GM18507 (cell line): ENCODE data around the gene STXBP6.
"Not testable (repeated sequence)": the region's sequence is repeated elsewhere in the genome, so short reads cannot be mapped to it uniquely, and the experiment has no call there.

Experiments
- DNase-seq: peaks from one replicate; pipeline ENCODE4 v3.0.0; 2011; ENCODE audit warnings: low read depth; ENCODE audit not compliant: insufficient read length; ENCODE audit errors: extremely low spot score
- FAIRE-seq: peaks from 2 replicates; lab custom pipeline; 2011; peaks lifted over from hg19 to GRCh38; lab: Jason Lieb, UNC

STXBP6 gene

DNA sequence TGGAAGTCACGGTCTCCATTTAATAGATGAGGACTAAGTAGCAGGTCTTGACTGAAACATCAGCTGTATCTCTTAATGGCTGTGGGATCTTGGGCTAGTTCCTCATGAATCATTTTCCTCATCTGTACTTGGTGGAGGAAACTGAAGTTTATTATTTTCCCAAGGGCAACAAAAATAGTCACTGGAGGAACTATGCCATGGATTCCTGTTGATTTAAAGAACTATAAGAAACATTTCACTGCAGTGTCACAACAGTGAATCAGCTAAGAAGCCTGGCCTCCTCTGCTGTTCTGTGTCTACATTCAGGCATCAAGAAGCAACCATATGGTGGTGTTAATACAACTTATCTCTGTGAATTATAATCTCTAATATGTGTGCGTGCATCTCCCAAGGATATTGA lies 200.5 kb downstream of the STXBP6 start:
- no peak for DNase-seq
- FAIRE-seq = no peak

DNA sequence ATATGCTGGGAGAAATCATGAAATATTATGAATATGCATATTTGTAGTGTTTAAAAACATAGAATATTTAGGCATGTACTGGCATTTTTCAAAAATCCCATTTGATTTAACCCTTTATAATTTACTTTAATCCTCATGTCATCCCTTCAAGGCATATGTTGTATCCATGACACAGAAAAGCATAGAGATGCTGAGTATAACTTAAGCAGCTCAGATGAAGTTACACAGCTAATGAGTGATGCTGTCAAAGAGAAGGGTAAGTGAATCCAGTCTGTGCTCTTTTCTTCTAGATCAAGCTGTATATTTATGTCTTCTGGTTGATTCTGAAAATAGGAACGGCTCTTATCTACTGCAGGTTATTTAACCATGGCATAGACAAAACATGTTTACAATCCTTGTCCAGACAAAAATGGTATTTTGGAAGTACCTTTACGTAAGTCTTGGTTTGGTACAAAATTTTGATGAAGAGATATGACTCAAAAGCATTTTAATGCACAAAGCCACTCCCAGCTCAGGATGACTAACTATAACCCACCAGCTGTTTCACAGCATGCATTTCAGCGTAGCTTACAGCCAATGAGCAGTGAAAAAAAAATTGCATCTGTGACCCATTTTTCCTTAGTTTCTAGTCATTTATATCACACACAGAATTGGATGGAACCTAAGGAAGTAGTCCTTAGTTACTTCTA lies 201.7 kb downstream of the STXBP6 start:
- DNase-seq (no peak), FAIRE-seq (no peak)

DNA sequence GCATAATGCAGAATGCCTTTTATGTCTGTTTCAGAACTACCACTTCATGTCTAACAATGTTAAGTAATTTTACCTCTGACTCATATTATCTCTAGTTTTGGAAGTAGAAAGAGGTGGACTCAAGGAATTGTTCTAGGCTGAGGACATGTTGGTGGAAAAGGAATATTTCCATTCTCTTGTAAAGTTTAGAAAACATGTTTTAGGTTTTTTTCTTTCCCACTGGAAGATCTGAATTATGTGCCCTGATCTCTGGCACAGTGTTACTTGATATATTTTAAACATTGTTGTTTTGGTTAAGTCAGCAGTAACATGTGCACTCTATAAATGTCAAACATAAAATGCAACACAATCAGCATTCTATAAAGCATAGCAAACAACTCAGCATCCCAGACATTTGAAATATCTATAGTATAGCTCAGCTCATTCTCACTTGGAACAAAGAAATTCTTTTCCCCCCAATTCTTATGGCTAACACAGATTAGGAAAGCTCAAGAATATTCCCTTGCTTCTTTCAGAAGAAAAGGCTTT lies 202.3 kb downstream of the STXBP6 start:
- no peak for FAIRE-seq

DNA sequence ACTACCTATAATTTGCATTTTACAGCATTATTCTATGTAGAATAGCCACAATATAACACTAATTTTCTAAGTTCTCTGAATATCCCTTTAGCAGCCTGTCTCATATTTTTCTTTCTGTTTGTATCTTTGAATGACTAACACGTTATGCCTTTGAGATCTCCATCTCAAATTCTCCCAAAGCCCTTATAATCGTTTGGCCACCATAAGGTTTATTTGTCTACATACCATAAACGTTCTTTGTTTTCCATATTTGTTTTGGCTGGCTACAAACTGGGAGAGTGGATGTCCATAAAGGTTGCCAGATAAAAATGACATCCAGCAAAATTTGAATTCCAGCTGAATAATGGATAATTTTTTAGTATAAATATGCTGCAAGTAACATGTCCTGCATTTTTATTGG lies 203.7 kb downstream of the STXBP6 start:
- DNase-seq (no peak), FAIRE-seq (no peak)

More for the DNA sequence above, 202.3 kb downstream of the STXBP6 start:
- DNase-seq = no peak

DNA sequence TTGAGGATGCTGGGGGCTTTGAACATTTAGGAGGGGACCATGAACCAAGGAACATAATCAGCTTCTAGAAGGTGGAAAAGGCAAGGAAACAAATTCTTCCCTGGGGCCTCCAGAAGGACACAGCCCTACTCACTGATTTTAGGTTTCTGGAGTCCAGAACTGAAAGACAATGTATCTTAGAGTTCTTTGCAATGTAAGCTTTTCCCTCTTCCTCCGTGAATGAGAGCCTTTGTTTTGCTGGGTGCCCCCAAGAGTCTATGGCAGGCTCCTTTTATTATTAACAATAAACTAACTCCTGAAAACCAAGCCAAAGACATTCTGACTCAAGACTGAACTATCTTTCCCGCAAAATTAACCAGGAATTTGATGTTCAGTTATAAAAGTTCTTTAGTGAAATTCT lies 204.1 kb downstream of the STXBP6 start:
- FAIRE-seq (no peak), DNase-seq (no peak)

DNA sequence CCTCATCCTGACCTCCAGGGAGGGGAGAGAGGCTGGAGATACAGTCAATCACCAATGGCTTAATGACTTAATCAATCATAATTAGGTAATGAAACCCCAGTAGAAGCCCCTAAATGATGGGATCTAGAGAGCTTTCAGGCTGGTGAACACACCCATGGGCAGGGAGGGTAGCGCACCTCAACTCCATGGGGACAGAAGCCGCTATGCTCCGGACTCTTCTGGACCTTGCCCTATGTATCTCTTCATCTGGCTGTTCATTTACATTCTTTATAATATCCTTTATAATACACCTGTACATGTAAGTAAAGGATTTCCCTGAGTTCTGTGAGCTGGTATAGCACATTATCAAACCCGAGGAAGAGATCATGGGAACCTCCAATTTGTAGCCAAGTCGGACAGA lies 205.9 kb downstream of the STXBP6 start:
- DNase-seq (no peak), FAIRE-seq (no peak)

DNA sequence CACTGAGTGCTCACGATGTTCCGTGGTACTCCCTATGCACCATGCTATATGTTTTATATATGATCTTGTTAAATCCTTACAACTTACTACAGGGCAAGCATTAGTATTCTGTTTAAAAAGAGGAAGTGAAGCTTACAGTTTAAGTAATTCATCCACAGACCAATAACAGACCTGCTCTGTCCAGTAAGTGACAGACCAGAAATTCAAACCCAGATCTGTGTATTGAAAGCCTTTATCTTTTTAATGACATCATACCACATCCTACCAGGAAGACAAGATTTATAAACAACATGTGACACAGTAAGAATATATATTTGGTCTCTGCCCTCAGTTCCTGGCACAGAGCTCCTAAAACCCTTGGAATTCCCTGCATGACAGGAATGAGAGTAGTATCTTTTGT lies 206.5 kb downstream of the STXBP6 start:
- peak; percentile 1 for DNase-seq
- peak; percentile 24 for FAIRE-seq

DNA sequence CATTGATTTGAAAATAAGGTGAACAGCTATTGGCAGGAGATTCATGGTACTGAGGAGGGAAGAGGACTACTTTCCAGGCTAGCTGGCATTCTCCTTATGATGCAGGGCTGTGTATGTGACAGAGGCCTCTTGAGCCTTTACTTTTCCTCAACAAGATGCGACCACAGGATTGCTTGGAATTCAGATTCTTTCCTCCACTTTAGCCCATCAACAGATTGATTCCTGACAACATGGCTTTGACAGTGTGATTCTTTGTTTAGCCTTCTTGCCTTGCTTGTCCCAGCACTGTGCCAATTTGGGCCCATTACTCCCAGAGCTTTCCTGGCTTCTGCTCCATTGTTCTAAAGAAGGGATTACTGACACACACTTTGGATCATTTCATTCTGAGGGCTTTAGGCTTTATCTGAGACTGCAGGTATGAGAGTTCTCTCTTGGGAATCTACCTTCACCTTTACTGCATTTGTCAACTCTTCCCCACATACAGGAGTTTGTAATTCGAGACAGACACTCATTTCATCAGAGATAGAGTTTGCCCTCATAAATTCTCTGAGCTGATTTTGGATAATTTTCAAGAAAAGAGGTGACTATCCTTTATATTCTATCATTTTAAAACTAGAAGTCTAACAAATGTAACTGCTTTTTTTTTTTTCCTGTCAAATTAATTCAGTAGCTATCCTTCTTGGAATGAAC lies 209.6 kb downstream of the STXBP6 start:
- FAIRE-seq (no peak), DNase-seq (no peak)

DNA sequence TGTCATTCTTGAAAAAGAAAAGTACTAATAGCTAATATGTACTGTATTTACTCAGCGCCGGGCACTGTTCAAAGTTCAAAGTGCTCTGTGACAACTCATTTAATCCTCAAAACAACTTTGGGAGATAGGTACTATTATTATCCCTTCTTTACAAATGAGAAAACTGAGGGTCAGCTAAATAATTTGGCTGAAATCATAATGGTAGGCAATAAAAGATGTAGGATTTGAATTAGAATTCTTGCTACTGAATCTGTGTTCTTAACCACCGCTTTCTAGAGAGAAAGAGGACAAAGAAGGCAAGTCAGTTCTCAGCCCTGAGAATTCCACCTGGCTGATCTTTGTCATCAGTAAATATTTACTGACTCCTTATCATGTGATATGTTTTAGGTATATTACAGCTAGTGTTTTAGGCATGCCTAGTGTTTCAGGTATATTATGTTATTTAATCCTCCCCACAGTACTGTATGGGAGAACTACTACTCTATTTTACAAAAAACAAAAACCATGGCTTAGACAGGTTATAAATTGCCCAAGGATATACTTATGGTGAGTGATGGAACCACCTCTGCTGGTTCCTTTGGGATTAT lies 210.2 kb downstream of the STXBP6 start:
- no peak for DNase-seq
- FAIRE-seq = no peak

DNA sequence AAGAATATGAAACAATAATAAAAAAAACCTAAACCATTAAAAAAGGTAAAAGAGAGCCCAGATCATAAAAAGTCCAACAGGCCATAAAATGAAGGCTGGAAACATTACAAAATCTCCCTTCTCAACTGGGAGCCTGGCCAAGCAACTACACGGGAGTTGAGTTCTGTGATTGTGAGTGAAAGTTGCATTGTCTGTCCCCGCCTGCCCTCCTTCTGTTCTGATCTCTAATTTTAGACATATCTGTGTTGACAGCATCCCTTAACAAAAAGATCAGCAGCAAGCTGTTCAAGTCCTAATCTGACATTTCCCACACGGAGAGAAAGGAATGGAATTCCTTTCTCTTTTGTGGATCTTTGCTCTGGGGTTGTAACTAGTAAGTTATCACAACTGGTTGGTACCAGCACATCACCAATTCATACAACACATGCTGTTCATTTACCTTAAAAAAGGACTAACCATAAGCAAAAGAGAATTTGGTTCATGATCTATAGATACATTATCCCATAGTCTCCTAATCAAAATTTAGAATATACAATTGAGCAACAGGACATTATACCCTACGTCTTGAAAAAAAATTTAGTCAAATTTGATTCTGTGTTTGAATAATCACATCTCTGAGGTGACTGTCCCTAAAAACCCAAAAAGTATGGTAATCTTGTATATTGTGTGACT lies 210.9 kb downstream of the STXBP6 start:
- FAIRE-seq (no peak), DNase-seq (no peak)

DNA sequence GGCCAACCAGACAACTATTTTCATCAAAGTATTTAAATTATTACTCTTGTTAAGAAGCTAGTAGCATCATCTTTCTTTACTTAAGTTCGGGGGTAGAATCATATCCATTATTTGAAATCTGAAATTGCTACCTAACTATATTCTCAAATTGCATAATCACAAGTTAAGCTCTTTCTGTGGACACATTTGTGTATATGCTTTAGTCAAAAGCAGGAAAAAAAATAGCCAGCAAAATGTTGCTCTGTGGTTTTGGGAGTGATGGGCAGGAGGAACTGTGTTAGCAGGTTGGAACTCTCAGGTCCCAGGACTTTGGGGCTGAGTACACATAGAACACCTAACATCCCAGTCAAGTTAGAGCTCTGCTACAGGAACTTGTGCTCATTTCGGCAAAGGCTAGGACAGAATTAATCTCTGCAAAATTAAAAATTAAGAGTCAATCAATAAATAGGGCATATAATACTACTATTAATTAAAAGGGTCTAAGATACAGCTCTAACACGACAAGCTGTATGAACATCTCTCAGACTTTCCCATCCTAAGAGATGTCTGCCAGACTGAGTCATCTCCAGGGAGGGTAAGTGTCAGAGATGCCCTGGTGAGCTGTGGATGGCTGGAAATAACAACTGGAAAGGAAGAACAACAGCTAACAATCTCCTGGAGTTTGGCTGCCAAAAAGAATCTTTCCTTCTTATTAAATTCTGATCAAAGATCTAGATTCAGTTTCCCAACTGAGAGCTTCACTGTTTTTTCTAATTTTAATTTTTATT lies 212.5 kb downstream of the STXBP6 start:
- DNase-seq (no peak), FAIRE-seq (no peak)

DNA sequence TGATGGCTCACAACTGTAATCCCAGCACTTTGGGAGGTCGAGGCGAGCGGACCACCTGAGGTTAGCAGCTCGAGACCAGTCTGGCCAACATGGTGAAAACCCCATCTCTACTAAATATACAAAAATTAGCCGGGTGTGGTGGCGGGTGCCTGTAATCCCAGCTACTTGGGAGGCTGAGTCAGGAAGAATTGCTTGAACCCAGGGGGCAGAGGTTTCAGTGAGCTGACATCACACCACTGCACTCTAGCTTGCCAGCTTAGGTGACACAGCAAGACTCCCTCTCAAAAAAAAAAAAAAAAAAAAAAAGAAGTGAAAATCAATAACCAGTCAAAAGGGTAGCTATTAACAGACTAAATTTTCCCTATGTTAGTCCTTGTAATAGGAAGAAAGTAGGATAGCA lies 213.6 kb downstream of the STXBP6 start:
- not testable (repeated sequence) for DNase-seq, FAIRE-seq

DNA sequence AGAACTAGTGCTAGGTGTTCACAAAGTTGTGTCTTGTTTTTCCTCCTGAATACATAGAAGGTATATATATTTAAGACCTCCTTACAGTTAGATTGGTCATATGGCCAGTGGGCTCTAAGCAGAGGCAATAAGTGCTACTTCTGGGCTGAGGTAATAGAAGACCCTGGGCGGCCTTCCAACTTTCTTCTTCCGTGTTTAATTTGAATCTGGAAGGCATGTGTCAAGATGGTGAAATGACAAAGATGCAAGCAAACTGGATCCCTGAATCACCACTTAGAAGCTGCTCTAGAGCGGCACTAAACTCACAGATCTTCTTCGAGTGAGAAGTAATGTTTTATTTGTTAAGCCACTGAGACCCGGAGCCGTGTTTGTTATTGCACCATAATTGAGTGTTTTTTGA lies 215.0 kb downstream of the STXBP6 start:
- DNase-seq (no peak), FAIRE-seq (no peak)

DNA sequence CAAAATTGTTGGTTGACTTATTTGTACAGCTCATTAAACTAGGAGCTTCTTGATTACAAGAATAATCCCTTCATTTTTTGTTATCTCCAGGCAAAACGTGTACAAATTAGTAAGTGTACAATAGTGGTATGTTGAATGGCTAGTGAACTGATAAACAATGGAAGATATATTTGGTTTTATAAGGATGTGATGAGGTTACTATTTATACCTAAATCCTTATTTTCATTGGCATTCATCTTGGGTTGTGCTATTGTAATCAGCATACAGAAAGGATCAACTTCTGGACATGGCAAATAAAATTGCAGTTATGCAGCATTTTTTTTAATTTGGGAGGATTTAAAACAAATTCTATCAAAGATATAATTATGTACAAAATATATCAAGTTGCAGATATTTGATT lies 216.6 kb downstream of the STXBP6 start:
- FAIRE-seq = no peak
- DNase-seq = no peak

DNA sequence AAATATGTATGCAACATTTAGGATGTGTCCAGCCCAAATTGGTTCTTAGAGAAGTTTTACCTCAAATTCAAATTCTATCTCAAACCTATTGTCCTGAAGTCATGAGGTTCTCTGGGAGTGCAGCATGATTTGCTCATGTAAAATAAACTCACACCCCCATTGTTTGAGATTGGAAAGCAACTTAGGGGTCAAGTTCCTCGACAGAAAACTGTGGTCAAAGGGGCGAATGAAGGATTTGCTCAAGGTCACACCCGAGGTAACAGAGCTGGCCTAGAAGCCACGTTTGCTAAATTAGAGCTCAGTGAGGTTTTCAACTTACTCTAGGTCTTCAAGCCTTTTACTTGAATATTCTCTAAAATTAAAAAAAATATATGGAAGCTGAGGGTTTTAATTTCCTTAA lies 218.3 kb downstream of the STXBP6 start:
- FAIRE-seq (no peak), DNase-seq (no peak)

DNA sequence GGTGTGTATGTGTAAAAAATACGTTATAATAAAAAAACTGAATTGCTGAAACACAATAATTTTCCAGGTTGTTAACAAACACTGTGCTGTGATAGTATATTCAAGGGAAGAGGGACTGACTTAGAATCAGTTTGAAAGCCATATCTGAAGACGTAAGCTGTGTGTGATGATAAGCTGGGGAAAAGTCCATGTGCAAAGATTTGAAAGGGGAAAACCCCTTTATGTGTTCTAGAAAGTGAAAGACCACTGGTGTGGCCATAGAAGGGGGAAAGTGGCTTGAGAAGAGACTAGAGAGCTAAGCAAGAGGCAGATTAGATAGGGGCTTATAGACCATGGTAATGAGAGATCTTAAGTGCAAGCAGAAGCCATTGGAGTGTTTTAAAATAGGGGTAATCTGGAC lies 220.1 kb downstream of the STXBP6 start:
- no peak for DNase-seq
- FAIRE-seq = no peak

DNA sequence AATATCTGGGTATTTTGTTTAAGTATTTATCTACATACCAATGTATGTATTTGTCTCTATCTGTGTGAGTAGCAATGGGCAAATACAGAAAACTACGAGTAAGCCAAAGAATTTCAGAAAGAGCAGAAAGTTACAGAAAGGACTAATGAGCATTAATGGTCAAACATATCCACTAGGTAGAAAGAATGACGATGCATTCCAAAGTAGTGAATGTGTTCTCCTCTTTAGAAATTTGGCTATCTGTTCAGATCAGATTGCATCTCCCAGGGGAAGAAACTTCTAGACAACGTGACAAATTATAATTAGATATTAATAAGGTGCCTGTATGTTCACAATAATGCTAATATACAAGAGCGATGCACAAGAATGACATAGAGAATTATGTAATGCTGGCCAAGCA lies 221.5 kb downstream of the STXBP6 start:
- no peak for DNase-seq
- no peak for FAIRE-seq

DNA sequence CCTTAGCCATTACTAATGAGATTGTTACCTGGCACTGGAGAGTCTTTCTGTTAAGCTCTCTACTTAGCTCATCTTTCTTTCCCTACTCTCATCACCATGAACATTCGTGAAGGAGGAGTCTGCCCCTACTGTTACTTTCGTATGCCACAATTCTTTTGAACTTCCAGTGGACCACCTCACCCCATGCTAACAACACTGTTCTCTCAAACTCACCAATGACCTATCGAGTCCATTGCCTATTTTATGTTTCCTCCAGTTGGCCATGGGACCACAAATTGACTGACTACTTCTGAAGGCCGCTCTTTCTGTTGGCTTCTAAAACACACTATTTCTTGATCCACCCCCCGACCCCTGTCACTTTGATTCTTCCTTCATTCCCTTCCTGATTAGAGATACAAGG lies 223.6 kb downstream of the STXBP6 start:
- no peak for FAIRE-seq
- DNase-seq = no peak

DNA sequence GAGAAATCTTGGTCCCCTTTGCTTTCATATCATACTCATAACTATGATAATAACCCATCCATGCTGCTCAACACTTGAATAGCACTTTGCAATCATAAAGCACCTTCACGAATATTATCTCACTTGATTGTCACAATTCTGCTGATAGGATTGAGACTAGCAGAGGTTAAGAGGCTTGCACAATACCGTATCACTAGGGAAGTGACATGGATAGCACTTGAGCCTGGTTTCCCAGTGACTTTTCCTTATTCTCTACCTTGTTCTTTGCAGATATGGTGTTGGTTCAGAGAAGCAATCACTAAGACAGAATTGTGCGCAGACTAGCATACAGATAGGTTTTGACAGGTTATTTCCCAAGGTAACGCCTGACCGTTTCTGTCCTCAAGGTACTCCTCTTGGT lies 229.3 kb downstream of the STXBP6 start:
- FAIRE-seq = no peak

More for the DNA sequence above, 229.3 kb downstream of the STXBP6 start:
- no peak for DNase-seq
